Osteoblast (primary cell): ENCODE results near the gene KTN1. TPM values are rescaled to one million over a fixed set of nuclear protein-coding genes. Genes with fewer than 3 reads are reported as not detected.

Experiments
- DNase-seq: peaks from one replicate; pipeline ENCODE4 v3.0.0; 2011; ENCODE audit warnings: low spot score, mixed read lengths; ENCODE audit not compliant: insufficient read length; ENCODE audit errors: missing footprints
- H2AFZ ChIP-seq: 2 replicates; pipeline ENCODE4 v1.6.0; 2011; ENCODE audit warnings: mild to moderate bottlenecking, low read length
- H3K27ac ChIP-seq: 2 replicates; pipeline ENCODE4 v1.5.1; 2011; ENCODE audit warnings: mild to moderate bottlenecking, low read depth, low read length, moderate library complexity
- H3K27me3 ChIP-seq: 2 replicates; pipeline ENCODE4 v1.6.0; 2012; ENCODE audit warnings: mild to moderate bottlenecking, control low read depth, inconsistent platforms, low read length, moderate library complexity; ENCODE audit not compliant: insufficient read depth
- H3K36me3 ChIP-seq: 2 replicates; pipeline ENCODE4 v1.5.1; 2011; ENCODE audit warnings: mild to moderate bottlenecking, low read length, control low read depth, moderate library complexity; ENCODE audit not compliant: insufficient read depth
- H3K4me1 ChIP-seq: 2 replicates; pipeline ENCODE4 v1.5.1; 2011; ENCODE audit warnings: mild to moderate bottlenecking, low read length, control low read depth, moderate library complexity; ENCODE audit not compliant: insufficient read depth
- H3K4me2 ChIP-seq: 2 replicates; pipeline ENCODE4 v1.6.0; 2011; ENCODE audit warnings: mild to moderate bottlenecking, low read length; ENCODE audit not compliant: insufficient read depth
- H3K4me3 ChIP-seq: fragments of 200-600 bp; sonication (generic); 3 replicates; pipeline ENCODE4 v1.5.1; 2012; ENCODE audit warnings: mild to moderate bottlenecking, low read length, inconsistent platforms; ENCODE audit not compliant: insufficient read depth
- H3K79me2 ChIP-seq: 2 replicates; pipeline ENCODE4 v1.6.0; 2012; ENCODE audit warnings: mild to moderate bottlenecking, low read length, control low read depth, inconsistent platforms; ENCODE audit not compliant: insufficient read depth
- H3K9me3 ChIP-seq: 2 replicates; pipeline ENCODE4 v1.5.1; 2011; ENCODE audit warnings: low read depth, low read length, control low read depth
- H4K20me1 ChIP-seq: 2 replicates; pipeline ENCODE4 v1.6.0; 2012; ENCODE audit warnings: mild to moderate bottlenecking, low read length, control low read depth; ENCODE audit not compliant: insufficient read depth
- total RNA-seq: library from RNA; depleted of rRNA; stranded (reverse); fragments of >200 nt; gene quantifications from 2 replicates; pipeline ENCODE4 v1.2.3, GENCODE V29; 2012
- TF ChIP-seq, protein P1 (sequence below): IDR thresholded peaks from 2 replicates; pipeline ENCODE4 v1.5.1; 2011; ENCODE audit warnings: mild to moderate bottlenecking, low read depth, low read length, moderate library complexity; ENCODE audit errors: extremely low read depth

Gene KTN1
- total RNA-seq, 1 donor, result 172 TPM

DNA sequence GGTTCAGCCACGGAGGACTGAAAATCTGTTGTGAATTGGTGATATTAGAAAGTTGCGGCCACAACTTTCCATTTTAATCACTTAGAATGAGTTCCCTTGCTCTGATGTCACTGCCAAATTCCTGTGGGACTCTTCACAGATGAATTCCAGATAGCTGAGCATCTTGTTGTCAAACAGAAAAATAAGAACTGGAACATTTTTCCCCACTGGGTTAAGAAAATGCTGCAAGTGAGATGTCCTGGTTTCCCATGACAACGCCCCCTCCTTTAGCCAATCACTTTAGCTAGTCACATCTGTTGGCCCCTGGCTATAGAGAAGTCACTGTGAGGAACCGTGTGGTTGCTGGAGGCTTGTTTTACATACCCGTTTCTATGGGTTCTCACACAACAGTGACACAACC lies 135.9 kb downstream of the KTN1 start:
- H3K4me3 ChIP-seq, result no peak overlapping the region
- H3K27me3 ChIP-seq, result peaks cover 13% of the 10 kb centered on the region
- peaks cover 16% of the 10 kb centered on the region for H3K4me1 ChIP-seq
- no peaks in the 10 kb centered on the region for H4K20me1 ChIP-seq
- TF ChIP-seq, protein P1, sequence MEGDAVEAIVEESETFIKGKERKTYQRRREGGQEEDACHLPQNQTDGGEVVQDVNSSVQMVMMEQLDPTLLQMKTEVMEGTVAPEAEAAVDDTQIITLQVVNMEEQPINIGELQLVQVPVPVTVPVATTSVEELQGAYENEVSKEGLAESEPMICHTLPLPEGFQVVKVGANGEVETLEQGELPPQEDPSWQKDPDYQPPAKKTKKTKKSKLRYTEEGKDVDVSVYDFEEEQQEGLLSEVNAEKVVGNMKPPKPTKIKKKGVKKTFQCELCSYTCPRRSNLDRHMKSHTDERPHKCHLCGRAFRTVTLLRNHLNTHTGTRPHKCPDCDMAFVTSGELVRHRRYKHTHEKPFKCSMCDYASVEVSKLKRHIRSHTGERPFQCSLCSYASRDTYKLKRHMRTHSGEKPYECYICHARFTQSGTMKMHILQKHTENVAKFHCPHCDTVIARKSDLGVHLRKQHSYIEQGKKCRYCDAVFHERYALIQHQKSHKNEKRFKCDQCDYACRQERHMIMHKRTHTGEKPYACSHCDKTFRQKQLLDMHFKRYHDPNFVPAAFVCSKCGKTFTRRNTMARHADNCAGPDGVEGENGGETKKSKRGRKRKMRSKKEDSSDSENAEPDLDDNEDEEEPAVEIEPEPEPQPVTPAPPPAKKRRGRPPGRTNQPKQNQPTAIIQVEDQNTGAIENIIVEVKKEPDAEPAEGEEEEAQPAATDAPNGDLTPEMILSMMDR, result no peak
- no peaks in the 10 kb centered on the region for H3K9me3 ChIP-seq
- peak overlapping the region; percentile 23 for H3K27ac ChIP-seq
- no peaks in the 10 kb centered on the region for H3K79me2 ChIP-seq
- no peaks in the 10 kb centered on the region for H3K36me3 ChIP-seq
- no peak overlapping the region for H2AFZ ChIP-seq
- H3K4me2 ChIP-seq, result peak overlapping the region; percentile 45
- peak; percentile 80 for DNase-seq

DNA sequence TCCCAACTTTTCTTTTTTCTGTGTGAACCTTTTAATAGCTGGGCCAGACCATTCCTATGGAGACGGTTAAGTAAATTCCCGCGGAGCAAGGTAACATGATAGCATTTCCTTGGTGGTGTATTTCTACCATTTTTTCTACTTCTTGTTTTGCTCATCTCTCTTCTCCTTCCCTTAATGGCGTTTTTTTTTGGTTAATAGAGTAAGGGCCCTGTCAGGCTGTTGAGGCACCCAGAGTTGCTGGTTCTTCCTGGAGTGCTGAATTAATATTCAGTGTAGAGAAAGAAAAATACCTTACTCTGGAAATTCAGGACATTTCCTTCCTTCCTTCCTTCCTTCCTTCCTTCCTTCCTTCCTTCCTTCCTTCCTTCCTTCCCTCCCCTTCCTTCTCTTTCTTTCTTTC lies 137.6 kb downstream of the KTN1 start:
- H3K4me3 ChIP-seq, result no peak overlapping the region
- no peak overlapping the region for H2AFZ ChIP-seq
- peaks cover 11% of the 10 kb centered on the region for H3K4me1 ChIP-seq
- H4K20me1 ChIP-seq, result no peaks in the 10 kb centered on the region
- H3K9me3 ChIP-seq, result no peaks in the 10 kb centered on the region
- H3K4me2 ChIP-seq, result no peak overlapping the region
- H3K27me3 ChIP-seq, result peaks cover 13% of the 10 kb centered on the region
- DNase-seq, result no peak
- no peak overlapping the region for H3K27ac ChIP-seq
- no peaks in the 10 kb centered on the region for H3K79me2 ChIP-seq
- no peaks in the 10 kb centered on the region for H3K36me3 ChIP-seq
- TF ChIP-seq, protein P1, result no peak

DNA sequence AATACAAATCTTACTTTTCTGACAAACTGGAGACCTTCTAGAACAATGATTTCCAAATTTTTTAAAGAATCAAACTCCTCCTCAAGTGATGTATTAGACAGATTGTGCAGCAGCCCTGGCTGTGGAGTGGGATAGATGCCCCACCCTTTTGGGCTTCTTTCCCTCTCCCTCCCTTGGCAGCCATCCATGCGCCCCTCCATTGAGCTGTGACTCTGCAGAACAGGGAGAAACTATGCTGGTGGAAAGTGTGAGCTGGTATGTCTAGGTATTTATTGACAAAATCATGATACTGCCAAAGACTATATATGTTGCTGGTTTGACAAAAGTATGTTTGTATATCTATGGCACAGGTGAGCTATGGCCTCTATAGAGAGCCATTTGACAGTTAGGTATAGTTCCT lies 138.5 kb downstream of the KTN1 start:
- TF ChIP-seq, protein P1, result no peak
- H3K36me3 ChIP-seq, result no peaks in the 10 kb centered on the region
- H2AFZ ChIP-seq, result no peak overlapping the region
- peaks cover 11% of the 10 kb centered on the region for H3K4me1 ChIP-seq
- H3K27ac ChIP-seq, result no peak overlapping the region
- no peak overlapping the region for H3K4me2 ChIP-seq
- H3K4me3 ChIP-seq, result no peak overlapping the region
- no peak for DNase-seq
- no peaks in the 10 kb centered on the region for H3K9me3 ChIP-seq
- H4K20me1 ChIP-seq, result no peaks in the 10 kb centered on the region
- H3K79me2 ChIP-seq, result no peaks in the 10 kb centered on the region
- peaks cover 13% of the 10 kb centered on the region for H3K27me3 ChIP-seq

DNA sequence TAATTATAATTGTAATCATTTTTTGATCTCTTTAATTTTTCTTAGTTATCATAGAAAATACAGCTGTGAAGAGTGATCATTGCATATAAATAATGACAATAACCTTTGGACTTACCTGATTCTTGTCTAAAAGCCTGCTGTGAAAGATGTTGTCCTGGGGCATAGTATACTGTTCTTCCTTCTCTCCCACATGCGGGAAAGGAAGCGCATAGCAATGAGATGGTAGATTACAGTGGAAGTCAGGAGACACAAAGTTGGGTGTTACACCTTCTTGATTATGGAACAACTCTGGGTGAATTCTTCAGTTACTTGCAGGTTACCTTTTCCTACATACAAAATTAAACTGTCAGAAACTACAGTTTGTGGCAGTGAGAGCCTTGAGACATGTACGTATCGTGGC lies 140.8 kb downstream of the KTN1 start:
- H3K4me3 ChIP-seq, result no peak overlapping the region
- TF ChIP-seq, protein P1, result no peak
- no peaks in the 10 kb centered on the region for H3K79me2 ChIP-seq
- H3K4me1 ChIP-seq, result peaks cover 7% of the 10 kb centered on the region
- DNase-seq, result no peak
- no peaks in the 10 kb centered on the region for H3K36me3 ChIP-seq
- H4K20me1 ChIP-seq, result no peaks in the 10 kb centered on the region
- no peak overlapping the region for H2AFZ ChIP-seq
- no peaks in the 10 kb centered on the region for H3K9me3 ChIP-seq
- peaks cover 18% of the 10 kb centered on the region for H3K27me3 ChIP-seq
- H3K4me2 ChIP-seq, result no peak overlapping the region
- H3K27ac ChIP-seq, result no peak overlapping the region
